ENCODE data around the gene TBC1D22A. TPM values are rescaled to one million over a fixed set of nuclear protein-coding genes. Genes with fewer than 3 reads are reported as not detected.
A peak's percentile ranks its signal among the peaks of the same experiment; 100 is the strongest.

TBC1D22A gene
- total RNA-seq, 1 experiment from 2014 or later, result 26.0 TPM

GRCh38 chr22:46845296-46846149, 83.1 kb downstream of the TBC1D22A start:
- no peak overlapping the region for H3K4me3 Mint-ChIP-seq (ENCODE audit: unreplicated experiment)
- TF ChIP-seq CTCF (IDR thresholded peaks at IDR 0.05; ENCODE audit: unreplicated experiment), result peak; percentile 14
- no peaks in the 10 kb centered on the region for H3K9me3 Mint-ChIP-seq (ENCODE audit: unreplicated experiment)
- POLR2A ChIA-PET, result interaction anchor here (0.7 to 2.5 kb wide), 8 partner anchors 10 to 1646 kb away, joined by 3 to 13 read pairs (median 3); no protein-coding TSS in a partner anchor
- intact Hi-C loops (cut with micrococcal nuclease), result loop anchor here (5.0 kb wide), 2 partner anchors 742 to 1647 kb away; no protein-coding TSS in a partner anchor
- peaks cover 53% of the 10 kb centered on the region for H3K4me1 Mint-ChIP-seq (ENCODE audit: insufficient read depth, unreplicated experiment)
- H3K27ac Mint-ChIP-seq (ENCODE audit: low read depth, unreplicated experiment), result no peak overlapping the region
- H3K36me3 Mint-ChIP-seq (ENCODE audit: insufficient read depth, unreplicated experiment), result peaks cover 12% of the 10 kb centered on the region
- CTCF ChIA-PET, result interaction anchor here (0.5 to 4.6 kb wide), 25 partner anchors 10 to 1650 kb away, joined by 3 to 31 read pairs (median 3); no protein-coding TSS in a partner anchor
- BruUV-seq (replicated peaks), result no TSS peak
- no peaks in the 10 kb centered on the region for H3K27me3 Mint-ChIP-seq (ENCODE audit: insufficient read depth, unreplicated experiment)
- DNase-seq (ENCODE audit: unreplicated experiment), result no peak

GRCh38 chr22:46846150-46846831, 83.8 kb downstream of the TBC1D22A start:
- intact Hi-C loops (cut with micrococcal nuclease), result loop anchor here (5.0 kb wide), 2 partner anchors 741 to 1646 kb away; no protein-coding TSS in a partner anchor
- POLR2A ChIA-PET, result interaction anchor here (0.5 to 2.5 kb wide), 6 partner anchors 9 to 1645 kb away, joined by 3 to 13 read pairs (median 4); no protein-coding TSS in a partner anchor
- peaks cover 45% of the 10 kb centered on the region for H3K4me1 Mint-ChIP-seq (ENCODE audit: insufficient read depth, unreplicated experiment)

GRCh38 chr22:46846832-46847355, 84.4 kb downstream of the TBC1D22A start:
- H3K27me3 Mint-ChIP-seq (ENCODE audit: insufficient read depth, unreplicated experiment), result no peaks in the 10 kb centered on the region
- no peak for DNase-seq (ENCODE audit: unreplicated experiment)
- H3K9me3 Mint-ChIP-seq (ENCODE audit: unreplicated experiment), result no peaks in the 10 kb centered on the region
- ChIA-PET POLR2A (interaction anchor here (1.8 kb wide), 1 partner anchor 20 kb away, joined by 10 read pairs; no protein-coding TSS in a partner anchor), CTCF (interaction anchor here (0.6 to 2.9 kb wide), 4 partner anchors 44 to 282 kb away, joined by 3 to 17 read pairs (median 4); no protein-coding TSS in a partner anchor)
- intact Hi-C loops (cut with micrococcal nuclease), result loop anchor here (5.0 kb wide), 2 partner anchors 740 to 1645 kb away; no protein-coding TSS in a partner anchor
- peaks cover 45% of the 10 kb centered on the region for H3K4me1 Mint-ChIP-seq (ENCODE audit: insufficient read depth, unreplicated experiment)
- no peak for TF ChIP-seq CTCF (IDR thresholded peaks at IDR 0.05; ENCODE audit: unreplicated experiment)
- BruUV-seq (replicated peaks), result no TSS peak
- peaks cover 12% of the 10 kb centered on the region for H3K36me3 Mint-ChIP-seq (ENCODE audit: insufficient read depth, unreplicated experiment)
- no peak overlapping the region for H3K4me3 Mint-ChIP-seq (ENCODE audit: unreplicated experiment)
- H3K27ac Mint-ChIP-seq (ENCODE audit: low read depth, unreplicated experiment), result no peak overlapping the region

More at GRCh38 chr22:46846150-46846831, 83.8 kb downstream of the TBC1D22A start:
- Mint-ChIP-seq H3K9me3 (ENCODE audit: unreplicated experiment) (no peaks in the 10 kb centered on the region), H3K27ac (ENCODE audit: low read depth, unreplicated experiment) (no peak overlapping the region), H3K4me3 (ENCODE audit: unreplicated experiment) (no peak overlapping the region), H3K27me3 (ENCODE audit: insufficient read depth, unreplicated experiment) (no peaks in the 10 kb centered on the region), H3K36me3 (ENCODE audit: insufficient read depth, unreplicated experiment) (peaks cover 12% of the 10 kb centered on the region)
- no peak for TF ChIP-seq CTCF (IDR thresholded peaks at IDR 0.05; ENCODE audit: unreplicated experiment)
- peak; percentile 36 for DNase-seq (ENCODE audit: unreplicated experiment)
- BruUV-seq (replicated peaks), result no TSS peak
- CTCF ChIA-PET, result interaction anchor here (0.5 to 4.6 kb wide), 18 partner anchors 9 to 1649 kb away, joined by 3 to 31 read pairs (median 3); no protein-coding TSS in a partner anchor
